ENCODE measurements around the gene ZFP64. TPM values are rescaled to one million over a fixed set of nuclear protein-coding genes. Genes with fewer than 3 reads are reported as not detected.
A peak's percentile ranks its signal among the peaks of the same experiment; 100 is the strongest.
"Not testable (repeated sequence)": the region's sequence is repeated elsewhere in the genome, so short reads cannot be mapped to it uniquely, and the experiment has no call there.

ZFP64 gene
- total and polyA plus RNA-seq, 2 donors from 2014 or later = 7.1 to 14.6 TPM

DNA sequence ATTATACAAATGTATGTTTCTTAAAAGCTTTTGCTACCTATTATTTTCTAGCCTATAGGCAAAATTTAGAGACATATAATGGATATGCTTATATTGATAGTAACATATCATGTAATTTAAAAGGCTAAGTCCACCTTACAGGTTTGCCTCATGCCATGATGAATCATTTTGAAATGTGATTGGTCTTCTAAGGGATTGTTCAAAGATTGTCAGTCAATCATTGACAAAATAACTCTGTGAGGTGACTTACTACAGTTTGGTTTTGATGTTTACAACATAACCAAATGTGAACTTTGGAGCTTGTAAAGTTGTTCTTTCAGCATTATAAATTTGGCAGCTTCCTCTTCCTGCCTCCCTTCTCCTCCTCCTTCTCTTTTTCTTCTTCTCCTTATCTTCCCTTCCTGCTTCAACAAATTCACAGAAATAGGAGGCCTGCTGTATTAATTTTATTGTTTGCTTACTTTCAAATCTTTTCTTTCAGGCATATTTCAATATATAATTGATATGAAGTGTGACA, 39.7 kb upstream of the ZFP64 start:
- FAIRE-seq = peak; percentile 77

DNA sequence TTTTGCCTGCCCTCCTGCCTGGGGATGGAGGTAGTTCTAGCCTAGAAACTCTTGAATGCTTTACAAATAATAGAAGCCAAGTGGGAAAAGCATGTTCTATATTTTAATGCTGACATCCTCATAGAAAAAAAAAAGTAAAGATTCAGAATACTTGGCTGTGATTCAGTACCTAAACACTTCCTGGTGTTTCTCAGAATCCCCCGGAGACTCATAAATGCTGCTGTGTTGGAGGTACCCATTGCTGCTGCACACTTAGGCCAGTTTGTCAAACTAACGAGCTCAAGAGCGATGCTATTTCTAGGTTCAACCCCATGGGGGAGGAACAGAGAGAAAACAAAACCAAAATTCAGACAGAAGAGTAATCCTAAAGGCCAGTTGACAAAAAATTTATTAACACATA, 38.8 kb upstream of the ZFP64 start:
- FAIRE-seq (no peak), DNase-seq (peak in 3 of 5 donors; percentile 13 to 48 (median 27))
- intact Hi-C loops (cut with DNase I) = no loop called here

More for the DNA sequence above, 39.7 kb upstream of the ZFP64 start:
- intact Hi-C loops (cut with DNase I) = no loop called here
- Histone ChIP-seq H3K9ac (ENCODE audit: low read length in 3 of 3) (no peak overlapping the region), H3K27ac (ENCODE audit: low read depth in 2 of 2, low read length in 2 of 2) (peak overlapping the region in 1 of 2 donors; percentile 30), H3K4me3 (ENCODE audit: low read length in 3 of 3) (no peak overlapping the region), H3K9me3 (ENCODE audit: control insufficient read depth in 2 of 3, insufficient read depth in 1 of 3, low read length in 3 of 3) (no peaks in the 10 kb centered on the region), H3K27me3 (ENCODE audit: control insufficient read depth, insufficient read depth, low read length) (no peaks in the 10 kb centered on the region), H3K36me3 (ENCODE audit: control insufficient read depth in 2 of 3, insufficient read depth in 3 of 3, low read length in 3 of 3) (no peaks in the 10 kb centered on the region), H3K4me1 (ENCODE audit: control insufficient read depth in 2 of 3, insufficient read depth in 2 of 3, low read depth in 1 of 3, low read length in 3 of 3) (peaks cover 0 to 10% (median 0%) of the 10 kb centered on the region in 3 donors)
- peak in 1 of 5 donors; percentile 22 for DNase-seq
- TF ChIP-seq CTCF (IDR thresholded peaks at IDR 0.05; ENCODE audit: borderline replicate concordance, extremely low read depth, insufficient read depth) = no peak

DNA sequence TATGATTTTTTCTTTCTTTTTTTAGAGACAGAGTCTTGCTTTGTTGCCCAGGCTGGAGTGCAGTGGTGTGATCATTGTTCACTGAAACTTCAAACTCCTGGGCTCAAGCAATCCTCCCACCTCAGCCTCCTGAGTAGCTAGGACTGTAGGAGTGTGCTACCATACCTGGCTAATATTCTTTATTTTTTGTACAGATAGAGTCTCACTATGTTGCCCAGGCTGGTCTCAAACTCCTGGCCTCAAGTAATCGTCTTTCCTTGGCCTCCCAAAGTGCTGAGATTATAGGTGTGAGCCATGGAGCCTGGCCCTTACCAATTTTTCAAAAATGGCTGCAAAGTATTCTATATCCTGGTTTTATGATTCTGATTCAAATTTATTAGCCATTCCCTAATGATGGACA, 37.8 kb upstream of the ZFP64 start:
- FAIRE-seq; H3K9me3 ChIP-seq (ENCODE audit: control insufficient read depth in 2 of 3, insufficient read depth in 1 of 3, low read length in 3 of 3); H3K27me3 ChIP-seq (ENCODE audit: control insufficient read depth, insufficient read depth, low read length); H3K36me3 ChIP-seq (ENCODE audit: control insufficient read depth in 2 of 3, insufficient read depth in 3 of 3, low read length in 3 of 3); H3K4me3 ChIP-seq (ENCODE audit: low read length in 3 of 3); H3K27ac ChIP-seq (ENCODE audit: low read depth in 2 of 2, low read length in 2 of 2); DNase-seq; H3K9ac ChIP-seq (ENCODE audit: low read length in 3 of 3); intact Hi-C loops (cut with DNase I): not testable (repeated sequence)
- peaks cover 0 to 10% (median 0%) of the 10 kb centered on the region in 3 donors for H3K4me1 ChIP-seq (ENCODE audit: control insufficient read depth in 2 of 3, insufficient read depth in 2 of 3, low read depth in 1 of 3, low read length in 3 of 3)

More for the DNA sequence above, 38.8 kb upstream of the ZFP64 start:
- no peak overlapping the region for H3K9ac ChIP-seq (ENCODE audit: low read length in 3 of 3)
- no peak for TF ChIP-seq CTCF (IDR thresholded peaks at IDR 0.05; ENCODE audit: borderline replicate concordance, extremely low read depth, insufficient read depth)
- H3K9me3 ChIP-seq (ENCODE audit: control insufficient read depth in 2 of 3, insufficient read depth in 1 of 3, low read length in 3 of 3) = no peaks in the 10 kb centered on the region
- no peaks in the 10 kb centered on the region for H3K36me3 ChIP-seq (ENCODE audit: control insufficient read depth in 2 of 3, insufficient read depth in 3 of 3, low read length in 3 of 3)
- peaks cover 0 to 10% (median 0%) of the 10 kb centered on the region in 3 donors for H3K4me1 ChIP-seq (ENCODE audit: control insufficient read depth in 2 of 3, insufficient read depth in 2 of 3, low read depth in 1 of 3, low read length in 3 of 3)
- no peak overlapping the region for H3K4me3 ChIP-seq (ENCODE audit: low read length in 3 of 3)
- H3K27me3 ChIP-seq (ENCODE audit: control insufficient read depth, insufficient read depth, low read length) = no peaks in the 10 kb centered on the region
- H3K27ac ChIP-seq (ENCODE audit: low read depth in 2 of 2, low read length in 2 of 2) = peak overlapping the region in 1 of 2 donors; percentile 30

GRCh38 chr20:52226370-52226769, 34.8 kb upstream of the ZFP64 start:
- no peak for FAIRE-seq

More at GRCh38 chr20:52226370-52226769, 34.8 kb upstream of the ZFP64 start:
- Histone ChIP-seq H3K27ac (ENCODE audit: low read depth in 2 of 2, low read length in 2 of 2) (no peak overlapping the region), H3K9ac (ENCODE audit: low read length in 3 of 3) (no peak overlapping the region), H3K27me3 (ENCODE audit: control insufficient read depth, insufficient read depth, low read length) (no peaks in the 10 kb centered on the region), H3K36me3 (ENCODE audit: control insufficient read depth in 2 of 3, insufficient read depth in 3 of 3, low read length in 3 of 3) (no peaks in the 10 kb centered on the region), H3K4me1 (ENCODE audit: control insufficient read depth in 2 of 3, insufficient read depth in 2 of 3, low read depth in 1 of 3, low read length in 3 of 3) (peaks cover 0 to 10% (median 0%) of the 10 kb centered on the region in 3 donors), H3K4me3 (ENCODE audit: low read length in 3 of 3) (no peak overlapping the region), H3K9me3 (ENCODE audit: control insufficient read depth in 2 of 3, insufficient read depth in 1 of 3, low read length in 3 of 3) (no peaks in the 10 kb centered on the region)
- intact Hi-C loops (cut with DNase I) = no loop called here
- TF ChIP-seq CTCF (IDR thresholded peaks at IDR 0.05; ENCODE audit: borderline replicate concordance, extremely low read depth, insufficient read depth) = no peak
- no peak for DNase-seq

Data from kidney (tissue), 14 donors.